K562 (cell line): ENCODE data around the gene MVK. TPM values are rescaled to one million over a fixed set of nuclear protein-coding genes. Genes with fewer than 3 reads are reported as not detected.

Experiments used
- ARID1B ChIP-seq: fragments of 450-650 bp; IDR thresholded peaks from 2 replicates; pipeline ENCODE4 v1.6.1; 2016; ENCODE audit warnings: antibody characterized with exemption, mild to moderate bottlenecking, inconsistent platforms
- LCOR ChIP-seq: sonication (generic); formaldehyde crosslinking; IDR thresholded peaks from 2 replicates; pipeline ENCODE4 v1.8.0; 2022; ENCODE audit warnings: mild to moderate bottlenecking, missing genetic modification reagents
- MTA3 ChIP-seq: fragments of 450-650 bp; formaldehyde crosslinking; IDR thresholded peaks from 2 replicates; pipeline ENCODE4 v1.6.1; 2017; ENCODE audit warnings: mild to moderate bottlenecking, borderline replicate concordance
- NR2C1 ChIP-seq, 2 experiments: fragments of 450-650 bp; IDR thresholded peaks; 2 replicates each; pipeline ENCODE4 v1.6.1; 2017; ENCODE audit warnings: mild to moderate bottlenecking in 2 of 2, antibody characterized with exemption in 1 of 2, inconsistent platforms in 1 of 2, missing compliant biosample characterization in 1 of 2, missing genetic modification characterization in 1 of 2
- POLR2G ChIP-seq: fragments of 200-400 bp; formaldehyde crosslinking; IDR thresholded peaks from 2 replicates; pipeline ENCODE4 v1.6.1; 2017; ENCODE audit warnings: low read depth, mild to moderate bottlenecking, antibody characterized with exemption, low read length, moderate library complexity
- RERE ChIP-seq: sonication (generic); formaldehyde crosslinking; IDR thresholded peaks from 2 replicates; pipeline ENCODE4 v1.8.0; 2023; ENCODE audit warnings: missing genetic modification reagents, mild to moderate bottlenecking, borderline replicate concordance
- polyA plus RNA-seq, 8 experiments: library from polyadenylated mRNA; depleted of rRNA in 4 of 8; stranded (reverse) in 5 of 8; unstranded in 3 of 8; fragments of >200 nt; fragmentation: Nextera tagmentation in 2 of 8; fragmentation: Illumina TruSeq in 1 of 8; extraction: Ambion mirVana in 2 of 8; extraction: Trizol in 1 of 8; gene quantifications; 2 replicates each; pipeline versions ENCODE4 v1.2.1 to v1.2.3, GENCODE V29; 2011 to 2014; ENCODE audit warnings: inconsistent platforms in 1 of 8, missing spikeins in 1 of 8
- total RNA-seq, 7 experiments: library from RNA; depleted of rRNA in 6 of 7; stranded (reverse); fragments of >200 nt in 6 of 7; fragmentation: Illumina TruSeq in 2 of 7; extraction: Trizol in 2 of 7; gene quantifications; 2 replicates each; pipeline versions ENCODE4 v1.2.1 to v1.2.3, GENCODE V29; 2011 to 2021; ENCODE audit warnings: low replicate concordance in 1 of 7

Gene MVK
- total and polyA plus RNA-seq, 9 of the 15 experiments (the other 6 are each of a cell fraction or from before 2014, with no cell fraction given): 0.41 to 33.6 (median 18.8) TPM

DNA sequence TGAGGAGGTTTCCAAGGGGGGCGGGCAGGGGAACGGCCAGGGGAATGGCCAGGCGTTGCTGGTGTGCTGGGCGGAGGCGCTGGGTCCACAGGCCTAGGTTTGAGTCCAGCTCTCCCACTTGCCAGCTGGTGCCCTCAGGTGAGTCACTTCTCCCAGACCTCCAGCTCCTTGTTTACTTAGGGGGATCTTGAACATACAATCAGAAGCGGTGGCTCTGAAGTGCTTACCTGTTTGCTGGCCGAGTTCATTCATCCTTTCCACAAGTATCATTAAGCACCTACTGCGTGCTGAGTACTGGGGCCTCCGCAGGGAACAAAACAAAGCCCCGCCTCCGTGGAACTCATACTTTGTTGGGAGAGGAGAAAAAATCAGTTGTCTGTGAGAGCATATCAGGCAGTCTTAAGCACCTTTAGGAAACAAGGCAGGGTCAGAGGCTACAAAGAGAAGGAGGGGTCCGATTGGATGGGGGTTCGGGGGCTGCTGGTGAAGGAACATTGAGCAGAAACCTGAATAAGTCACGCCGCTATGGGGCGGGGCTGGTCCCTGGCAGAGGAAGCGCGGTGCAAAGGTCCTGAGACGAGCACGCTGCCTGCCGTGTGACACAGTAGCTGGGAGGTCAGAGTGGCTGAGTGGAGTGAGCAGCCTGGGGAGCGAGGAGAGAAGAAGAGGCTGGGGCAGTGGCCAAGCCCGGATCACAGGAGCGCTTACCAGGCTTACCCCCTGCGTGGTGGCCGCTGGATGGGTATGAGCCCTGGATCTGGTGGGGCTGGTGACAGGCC, 15.1 kb downstream of the MVK start (continued):
- TF ChIP-seq RERE (CRISPR knock-in tag): no peak
- TF ChIP-seq POLR2G: peak; percentile 62
- TF ChIP-seq LCOR (CRISPR knock-in tag): no peak
- no peak for TF ChIP-seq MTA3
- no peak for TF ChIP-seq NR2C1 (IDR thresholded peaks at IDR 0.05)
- no peak for TF ChIP-seq NR2C1 (tag; IDR thresholded peaks at IDR 0.05)
- no peak for TF ChIP-seq ARID1B
